NCI-H748 (cell line): ENCODE measurements around the gene PRPF40A.

Experiments
- DNase-seq: peaks from one replicate; lab custom pipeline; 2025; ENCODE audit not compliant: unreplicated experiment; lab: John Stamatoyannopoulos, UW

PRPF40A gene

DNA sequence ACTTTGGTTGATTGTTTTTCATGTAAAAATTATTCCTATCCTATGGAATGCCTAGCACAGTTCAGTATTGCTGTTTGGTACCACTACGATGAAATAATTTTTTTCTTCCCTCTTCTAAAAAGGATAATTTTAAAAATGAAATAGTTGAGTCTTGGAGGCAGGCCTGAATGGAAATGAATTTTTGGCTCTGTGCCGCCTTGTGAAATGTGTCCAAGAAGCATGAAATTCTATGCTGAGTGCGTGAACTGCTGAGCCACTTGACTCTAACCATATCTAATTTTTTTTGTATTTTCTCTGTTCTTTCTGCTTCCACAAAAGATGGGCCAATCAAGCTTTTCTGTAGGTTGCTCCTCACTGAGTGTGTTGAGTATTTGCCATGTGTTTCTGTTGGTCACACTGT lies 95.0 kb downstream of the PRPF40A start:
- no peak for DNase-seq

GRCh38 chr2:152620985-152621384 lies 96.3 kb downstream of the PRPF40A start:
- DNase-seq, result no peak

GRCh38 chr2:152620208-152620607 lies 97.1 kb downstream of the PRPF40A start:
- DNase-seq, result peak; percentile 16

DNA sequence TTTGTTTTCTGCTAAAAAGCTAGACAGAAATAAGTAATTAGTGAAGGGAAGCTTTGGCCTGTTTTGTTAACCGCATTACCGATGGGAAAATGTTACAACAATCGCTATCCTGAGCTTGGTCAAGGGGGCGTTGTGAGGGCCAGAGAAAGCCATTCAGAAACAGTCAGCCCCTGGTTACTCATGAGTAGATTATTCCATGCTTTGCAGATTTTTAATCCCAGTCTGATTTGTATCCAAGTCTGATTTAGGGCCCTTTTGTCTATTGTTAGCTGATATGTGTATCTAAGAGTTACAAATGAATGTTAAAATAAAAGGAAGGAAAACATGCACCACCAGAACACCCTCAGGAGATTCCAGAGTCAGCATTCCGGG lies 99.1 kb downstream of the PRPF40A start:
- no peak for DNase-seq

GRCh38 chr2:152617456-152618192 lies 99.6 kb downstream of the PRPF40A start:
- peak; percentile 37 for DNase-seq

DNA sequence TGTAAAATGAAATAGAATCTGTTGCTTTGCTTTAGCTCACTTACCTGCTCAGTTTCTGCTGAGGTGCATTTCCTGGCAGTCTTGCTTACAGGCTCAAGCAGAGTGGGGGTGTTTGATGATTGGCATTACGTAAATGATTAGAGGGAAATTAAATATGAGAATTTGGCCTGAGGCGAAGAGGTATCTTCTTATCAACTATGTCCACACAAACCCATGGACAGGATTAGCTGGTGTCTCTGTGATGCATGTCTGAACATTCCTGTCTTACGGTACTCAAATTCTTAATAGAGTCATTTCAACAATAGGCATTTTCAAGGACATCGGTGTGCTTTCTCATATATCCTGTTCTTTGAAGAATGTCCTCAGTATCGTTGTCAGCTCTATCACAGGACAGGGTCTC lies 102.1 kb downstream of the PRPF40A start:
- DNase-seq, result no peak

- DNase-seq, result peak; percentile 83
Observed at GRCh38 chr2:152613235-152613634, 104.0 kb downstream of the PRPF40A start.

DNA sequence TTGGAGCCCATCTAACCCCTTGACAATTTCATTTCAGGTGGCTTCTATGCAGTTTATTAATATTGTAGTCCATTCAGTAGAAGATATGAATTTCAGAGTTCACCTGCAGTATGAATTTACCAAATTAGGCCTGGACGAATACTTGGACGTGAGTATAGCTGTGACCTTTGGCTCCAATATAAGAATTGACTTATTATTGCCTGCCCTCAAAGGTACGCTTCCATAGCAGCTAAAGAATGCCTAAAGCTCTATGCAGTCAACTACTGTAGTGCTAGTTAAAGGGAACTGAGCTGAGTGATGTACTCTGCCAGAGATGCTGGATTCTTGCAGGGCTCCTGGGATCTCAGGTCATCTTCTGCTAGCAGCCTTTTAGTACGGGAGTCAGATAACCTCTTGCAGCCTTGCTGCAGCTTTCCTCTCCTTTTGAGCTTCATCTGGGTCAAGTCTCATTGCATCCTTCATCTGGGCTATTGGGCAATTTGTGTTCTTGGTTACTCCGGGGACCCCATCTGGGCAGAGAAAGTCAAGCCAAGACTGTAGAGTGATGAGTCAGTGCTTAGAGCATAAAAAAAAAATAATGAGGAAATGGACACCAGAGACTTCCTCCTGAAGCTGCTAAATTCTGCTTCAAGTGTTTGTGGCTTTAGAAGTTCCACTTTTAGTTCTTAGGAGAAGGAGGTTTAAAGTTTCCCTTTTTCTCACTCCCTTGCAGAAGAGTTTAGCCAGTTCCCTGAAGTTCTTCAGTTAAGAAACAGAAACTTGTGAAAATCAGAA lies 105.6 kb downstream of the PRPF40A start:
- no peak for DNase-seq

GRCh38 chr2:152609699-152610098 lies 107.6 kb downstream of the PRPF40A start:
- no peak for DNase-seq

GRCh38 chr2:152609154-152609553 lies 108.1 kb downstream of the PRPF40A start:
- DNase-seq, result no peak

- no peak for DNase-seq
Observed at GRCh38 chr2:152607793-152608300, 109.4 kb downstream of the PRPF40A start.

DNA sequence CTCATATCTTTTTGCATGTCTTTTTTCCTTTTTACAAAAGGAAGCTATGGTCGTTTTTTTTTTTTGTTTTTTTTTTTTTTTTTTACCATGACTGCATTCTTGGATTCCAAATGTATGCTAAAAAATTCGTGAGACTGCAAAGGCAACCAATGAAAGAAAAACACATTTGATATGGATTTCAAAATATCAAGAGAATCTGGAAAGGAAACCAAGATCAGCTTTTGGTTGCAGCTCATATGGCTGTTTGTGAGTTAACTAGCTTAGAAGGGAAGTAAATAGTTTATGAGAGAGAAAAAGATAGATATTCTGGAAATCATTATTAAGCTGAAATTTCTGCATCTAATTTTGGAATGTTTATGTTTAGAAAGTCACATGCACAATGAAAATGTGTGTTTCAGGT lies 110.3 kb downstream of the PRPF40A start:
- DNase-seq, result no peak

DNA sequence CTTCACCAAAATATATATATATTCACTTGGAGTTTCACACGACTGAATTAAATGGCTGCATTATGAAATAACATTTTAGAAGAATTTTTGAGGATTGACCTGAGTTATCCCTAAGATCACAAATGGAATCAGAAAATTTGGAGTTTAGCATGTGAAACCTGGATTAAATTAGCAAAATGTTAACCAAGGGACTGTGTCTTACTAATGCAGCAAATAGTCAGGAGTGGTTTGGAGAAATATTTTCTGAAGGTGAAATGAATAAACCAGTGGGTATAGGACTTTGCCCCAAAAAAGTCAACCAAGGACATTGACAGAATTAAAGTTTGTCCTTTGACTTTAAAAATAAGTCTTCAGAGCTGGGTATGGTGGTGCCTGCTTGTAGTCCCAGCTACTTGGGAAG lies 111.2 kb downstream of the PRPF40A start:
- DNase-seq, result no peak

DNA sequence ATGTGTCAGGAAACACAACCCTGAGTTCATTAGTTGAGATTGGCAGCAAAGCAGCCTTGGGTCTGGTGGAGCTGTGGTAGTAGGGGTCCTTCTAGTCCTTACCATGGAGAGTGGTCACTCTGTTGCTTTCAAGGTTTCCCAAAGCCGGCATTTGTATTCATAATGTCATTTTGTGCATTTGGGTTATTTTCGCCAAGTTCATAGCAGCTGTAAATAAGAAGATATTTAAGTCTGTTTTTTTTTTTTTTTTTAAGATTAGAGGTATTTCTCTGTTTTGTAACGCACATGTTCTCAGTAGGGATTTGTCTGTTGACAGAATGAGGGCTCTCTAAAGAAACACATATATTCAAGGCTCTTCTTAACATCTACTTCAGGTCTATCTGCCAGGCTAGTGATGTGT lies 114.1 kb downstream of the PRPF40A start:
- no peak for DNase-seq

DNA sequence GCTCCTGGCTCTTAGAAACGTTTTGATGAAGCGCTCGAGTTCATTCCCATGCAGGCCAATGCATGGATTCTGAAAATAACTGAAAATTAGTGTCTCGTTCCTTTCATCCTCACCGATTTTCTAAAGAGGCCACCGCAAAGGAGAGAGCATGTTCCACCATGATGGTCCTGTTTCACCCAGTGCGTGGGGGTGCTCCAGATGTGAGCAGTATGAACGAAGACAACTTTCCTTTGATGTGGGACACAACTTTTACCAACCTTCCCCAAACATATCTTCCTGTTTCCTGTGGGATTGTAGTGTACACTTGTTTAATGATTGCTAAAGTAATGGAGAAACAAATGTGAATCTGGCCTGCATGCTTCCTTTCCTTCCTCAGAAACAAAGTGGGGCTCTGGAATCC lies 114.5 kb downstream of the PRPF40A start:
- no peak for DNase-seq
